HEK293 (cell line): ENCODE results near the gene CLEC12A.

Experiments
- GLI4 ChIP-seq: fragments of 450-650 bp; formaldehyde crosslinking; IDR thresholded peaks from 2 replicates; pipeline ENCODE4 v1.5.1; 2016; ENCODE audit warnings: missing biosample characterization, missing genetic modification characterization
- SCRT1 ChIP-seq: fragments of 450-650 bp; formaldehyde crosslinking; IDR thresholded peaks from 2 replicates; pipeline ENCODE4 v1.5.1; 2016; ENCODE audit warnings: missing biosample characterization, missing genetic modification characterization, borderline replicate concordance
- SCRT2 ChIP-seq: fragments of 450-650 bp; formaldehyde crosslinking; IDR thresholded peaks from 2 replicates; pipeline ENCODE4 v1.5.1; 2016; ENCODE audit warnings: missing biosample characterization, missing genetic modification characterization
- YY1 ChIP-seq: fragments of 450-650 bp; formaldehyde crosslinking; IDR thresholded peaks from 2 replicates; pipeline ENCODE4 v1.5.1; 2018; ENCODE audit warnings: missing biosample characterization, missing genetic modification characterization
- ZBTB11 ChIP-seq: fragments of 450-650 bp; formaldehyde crosslinking; conservative IDR thresholded peaks from 2 replicates; pipeline ENCODE4 v1.5.1; 2016; ENCODE audit warnings: low read depth, missing biosample characterization, missing genetic modification characterization
- ZBTB7A ChIP-seq: fragments of 450-650 bp; formaldehyde crosslinking; IDR thresholded peaks from 2 replicates; pipeline ENCODE4 v1.5.1; 2016; ENCODE audit warnings: low read depth, missing biosample characterization, missing genetic modification characterization
- ZFHX2 ChIP-seq: fragments of 450-650 bp; formaldehyde crosslinking; conservative IDR thresholded peaks from 2 replicates; pipeline ENCODE4 v1.5.1; 2016; ENCODE audit warnings: missing biosample characterization, missing genetic modification characterization
- ZNF157 ChIP-seq: fragments of 450-650 bp; formaldehyde crosslinking; IDR thresholded peaks from 2 replicates; pipeline ENCODE4 v1.5.1; 2016; ENCODE audit warnings: missing biosample characterization, missing genetic modification characterization
- ZNF248 ChIP-seq: fragments of 450-650 bp; formaldehyde crosslinking; IDR thresholded peaks from 2 replicates; pipeline ENCODE4 v1.5.1; 2017; ENCODE audit warnings: missing biosample characterization, missing genetic modification characterization
- ZNF292 ChIP-seq: fragments of 450-650 bp; formaldehyde crosslinking; IDR thresholded peaks from 2 replicates; pipeline ENCODE4 v1.5.1; 2016; ENCODE audit warnings: low read depth, missing biosample characterization, missing genetic modification characterization, borderline replicate concordance
- ZNF670 ChIP-seq: fragments of 450-650 bp; formaldehyde crosslinking; IDR thresholded peaks from 2 replicates; pipeline ENCODE4 v1.5.1; 2016; ENCODE audit warnings: missing biosample characterization, missing genetic modification characterization, low read depth
- TF ChIP-seq, protein P1 (sequence below): fragments of 450-650 bp; formaldehyde crosslinking; IDR thresholded peaks from 2 replicates; pipeline ENCODE4 v1.5.1; 2016; ENCODE audit warnings: missing biosample characterization, missing genetic modification characterization

DNA sequence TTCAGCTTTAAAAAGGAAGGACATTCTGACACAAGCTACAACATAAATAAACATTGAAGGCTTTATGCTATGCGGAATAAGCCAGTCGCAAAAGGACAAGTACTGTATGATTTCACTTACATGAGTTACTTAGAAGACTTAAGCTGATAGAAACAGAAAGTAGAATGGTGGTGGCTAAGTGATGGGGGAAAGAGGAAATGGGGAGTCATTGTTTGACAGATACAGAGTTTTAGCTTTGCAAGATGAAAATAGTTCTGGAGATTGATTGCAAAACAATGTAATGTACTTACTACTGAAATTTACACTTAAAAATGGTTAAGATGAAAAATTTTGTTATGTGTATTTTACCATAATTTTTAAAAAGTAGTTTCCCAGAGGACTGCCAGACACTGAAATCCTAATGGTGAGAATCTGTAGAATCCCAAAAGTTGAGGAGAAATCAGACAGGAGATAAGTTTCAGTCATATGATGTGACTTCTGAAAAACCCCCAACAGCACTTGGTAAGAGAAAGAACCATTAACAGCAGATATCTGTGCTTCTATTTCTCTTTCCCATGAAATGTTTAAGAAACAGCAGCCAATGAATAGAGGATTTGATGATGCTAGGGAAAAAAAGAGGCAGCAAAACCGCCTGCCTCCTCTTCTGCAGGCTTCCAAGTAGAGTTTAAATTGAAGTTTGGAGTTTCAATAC lies 22.5 kb upstream of the CLEC12A start:
- TF ChIP-seq, protein P1, sequence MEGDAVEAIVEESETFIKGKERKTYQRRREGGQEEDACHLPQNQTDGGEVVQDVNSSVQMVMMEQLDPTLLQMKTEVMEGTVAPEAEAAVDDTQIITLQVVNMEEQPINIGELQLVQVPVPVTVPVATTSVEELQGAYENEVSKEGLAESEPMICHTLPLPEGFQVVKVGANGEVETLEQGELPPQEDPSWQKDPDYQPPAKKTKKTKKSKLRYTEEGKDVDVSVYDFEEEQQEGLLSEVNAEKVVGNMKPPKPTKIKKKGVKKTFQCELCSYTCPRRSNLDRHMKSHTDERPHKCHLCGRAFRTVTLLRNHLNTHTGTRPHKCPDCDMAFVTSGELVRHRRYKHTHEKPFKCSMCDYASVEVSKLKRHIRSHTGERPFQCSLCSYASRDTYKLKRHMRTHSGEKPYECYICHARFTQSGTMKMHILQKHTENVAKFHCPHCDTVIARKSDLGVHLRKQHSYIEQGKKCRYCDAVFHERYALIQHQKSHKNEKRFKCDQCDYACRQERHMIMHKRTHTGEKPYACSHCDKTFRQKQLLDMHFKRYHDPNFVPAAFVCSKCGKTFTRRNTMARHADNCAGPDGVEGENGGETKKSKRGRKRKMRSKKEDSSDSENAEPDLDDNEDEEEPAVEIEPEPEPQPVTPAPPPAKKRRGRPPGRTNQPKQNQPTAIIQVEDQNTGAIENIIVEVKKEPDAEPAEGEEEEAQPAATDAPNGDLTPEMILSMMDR (tag by site-specific recombination), result no peak
- TF ChIP-seq ZNF292, result no peak
- TF ChIP-seq ZNF670 (tag by site-specific recombination), result no peak
- no peak for TF ChIP-seq ZNF157
- TF ChIP-seq SCRT1 (tag by site-specific recombination), result no peak
- TF ChIP-seq ZBTB11, result no peak
- no peak for TF ChIP-seq ZBTB7A (tag by site-specific recombination)
- TF ChIP-seq YY1 (tag by site-specific recombination), result no peak
- TF ChIP-seq SCRT2 (tag by site-specific recombination), result no peak
- TF ChIP-seq GLI4, result no peak
- no peak for TF ChIP-seq ZNF248
- no peak for TF ChIP-seq ZFHX2 (tag by site-specific recombination)
